Activated B cell treated with CpG ODN at 0.5 μM for 24 hours (primary cell): ENCODE results near the gene NUP98. TPM values are rescaled to one million over a fixed set of nuclear protein-coding genes. Genes with fewer than 3 reads are reported as not detected.

Experiments used
- ATAC-seq: fragments of 200-7000 bp; cut with Tn5 transposase; one replicate; pipeline ENCODE4 v1.10.0; 2021; ENCODE audit warnings: low read depth, mild to moderate bottlenecking, moderate library complexity
- CTCF ChIA-PET: fragments of 350-600 bp; sonication (Branson Sonifier 250); formaldehyde crosslinking; loops from one replicate; lab custom pipeline; 2021; ENCODE audit warnings: antibody characterized with exemption; lab: Charles Lee
- POLR2A ChIA-PET: fragments of 350-600 bp; sonication (Branson Sonifier 250); formaldehyde crosslinking; loops from one replicate; lab custom pipeline; 2021; ENCODE audit warnings: antibody characterized with exemption; lab: Charles Lee
- DNase-seq: peaks from one replicate; pipeline ENCODE4 v3.0.0; 2022
- H3K27ac Mint-ChIP-seq: one replicate; pipeline ENCODE4 v1.8.0; 2020; ENCODE audit warnings: mixed read lengths
- H3K27me3 Mint-ChIP-seq: one replicate; pipeline ENCODE4 v1.8.0; 2021; ENCODE audit warnings: mixed read lengths
- H3K36me3 Mint-ChIP-seq: one replicate; pipeline ENCODE4 v1.8.0; 2021; ENCODE audit warnings: low read depth, mixed read lengths
- H3K4me1 Mint-ChIP-seq: one replicate; pipeline ENCODE4 v1.8.0; 2021; ENCODE audit warnings: mixed read lengths
- H3K4me3 Mint-ChIP-seq: one replicate; pipeline ENCODE4 v1.8.0; 2020; ENCODE audit warnings: mild to moderate bottlenecking, mixed read lengths
- H3K9me3 Mint-ChIP-seq: one replicate; pipeline ENCODE4 v1.8.0; 2020; ENCODE audit warnings: mixed read lengths
- intact Hi-C: fragments of 100-400 bp; cut with micrococcal nuclease; formaldehyde crosslinking; loops from one replicate; pipeline ENCODE4 v1.15.1; 2024
- total RNA-seq: library from RNA; stranded (reverse); gene quantifications from 2 replicates; pipeline ENCODE4 v1.2.3, GENCODE V29; 2022
- TF ChIP-seq, protein P1 (sequence below): fragments of 200-600 bp; IDR thresholded peaks from one replicate; pipeline ENCODE4 v1.8.0; 2022; ENCODE audit warnings: antibody characterized with exemption, mild to moderate bottlenecking

NUP98 gene
- total RNA-seq, 1 donor from 2014 or later = 117 TPM

DNA sequence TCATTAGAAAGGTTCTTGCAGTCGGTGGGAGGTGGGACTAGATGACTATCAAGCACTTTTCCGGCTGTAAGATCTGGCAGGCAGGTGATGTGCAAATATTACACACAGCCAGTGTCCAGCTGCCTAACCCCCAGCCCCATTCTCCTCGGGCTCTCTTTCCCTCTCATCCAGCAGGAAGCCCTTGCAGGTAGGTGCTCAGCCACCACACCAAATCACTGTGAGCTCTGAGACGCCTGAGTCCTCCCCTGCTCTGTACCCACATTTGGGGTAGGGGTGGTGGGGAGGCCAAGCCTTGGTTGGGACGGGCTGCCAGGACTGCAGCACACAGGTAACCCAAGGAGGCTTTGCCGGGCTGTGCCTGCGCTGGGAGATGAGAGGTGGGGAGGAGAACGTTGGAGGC is 156.2 kb downstream of the NUP98 start:
- H3K27me3 Mint-ChIP-seq = peaks cover 55% of the 10 kb centered on the region
- CTCF ChIA-PET = no interaction called here
- no peak for DNase-seq
- ATAC-seq = no peak
- TF ChIP-seq, protein P1, sequence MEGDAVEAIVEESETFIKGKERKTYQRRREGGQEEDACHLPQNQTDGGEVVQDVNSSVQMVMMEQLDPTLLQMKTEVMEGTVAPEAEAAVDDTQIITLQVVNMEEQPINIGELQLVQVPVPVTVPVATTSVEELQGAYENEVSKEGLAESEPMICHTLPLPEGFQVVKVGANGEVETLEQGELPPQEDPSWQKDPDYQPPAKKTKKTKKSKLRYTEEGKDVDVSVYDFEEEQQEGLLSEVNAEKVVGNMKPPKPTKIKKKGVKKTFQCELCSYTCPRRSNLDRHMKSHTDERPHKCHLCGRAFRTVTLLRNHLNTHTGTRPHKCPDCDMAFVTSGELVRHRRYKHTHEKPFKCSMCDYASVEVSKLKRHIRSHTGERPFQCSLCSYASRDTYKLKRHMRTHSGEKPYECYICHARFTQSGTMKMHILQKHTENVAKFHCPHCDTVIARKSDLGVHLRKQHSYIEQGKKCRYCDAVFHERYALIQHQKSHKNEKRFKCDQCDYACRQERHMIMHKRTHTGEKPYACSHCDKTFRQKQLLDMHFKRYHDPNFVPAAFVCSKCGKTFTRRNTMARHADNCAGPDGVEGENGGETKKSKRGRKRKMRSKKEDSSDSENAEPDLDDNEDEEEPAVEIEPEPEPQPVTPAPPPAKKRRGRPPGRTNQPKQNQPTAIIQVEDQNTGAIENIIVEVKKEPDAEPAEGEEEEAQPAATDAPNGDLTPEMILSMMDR = no peak
- H3K4me3 Mint-ChIP-seq = peak overlapping the region; percentile 72
- POLR2A ChIA-PET = no interaction called here
- H3K27ac Mint-ChIP-seq = no peak overlapping the region
- H3K9me3 Mint-ChIP-seq = no peaks in the 10 kb centered on the region
- H3K4me1 Mint-ChIP-seq = peaks cover 9% of the 10 kb centered on the region
- no peaks in the 10 kb centered on the region for H3K36me3 Mint-ChIP-seq
- intact Hi-C loops = no loop called here

DNA sequence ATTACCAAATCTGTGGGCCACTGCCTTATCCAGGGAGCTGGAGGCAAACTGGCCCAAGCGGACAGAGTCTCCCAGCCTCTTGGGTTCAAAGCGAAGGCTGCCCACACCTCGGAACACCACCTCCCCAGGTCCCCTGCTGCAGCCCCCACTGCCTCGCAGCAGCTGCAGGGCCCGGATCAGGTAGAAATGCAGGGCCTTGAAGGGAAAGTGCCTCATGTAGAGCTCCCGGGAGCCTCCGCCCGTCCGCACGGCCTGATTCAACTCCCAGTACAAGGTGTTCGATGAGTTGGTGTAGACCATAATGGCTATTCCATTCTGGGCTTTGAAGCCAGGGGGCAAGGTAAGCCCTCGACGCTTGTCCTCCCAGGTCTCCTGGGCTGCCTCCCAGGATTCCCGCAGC is 157.5 kb downstream of the NUP98 start:
- ATAC-seq (no peak), DNase-seq (no peak)
- H3K4me1 Mint-ChIP-seq = peaks cover 9% of the 10 kb centered on the region
- ChIA-PET POLR2A (no interaction called here), CTCF (no interaction called here)
- H3K27ac Mint-ChIP-seq = no peak overlapping the region
- H3K36me3 Mint-ChIP-seq = no peaks in the 10 kb centered on the region
- TF ChIP-seq, protein P1 = no peak
- peaks cover 46% of the 10 kb centered on the region for H3K27me3 Mint-ChIP-seq
- no peaks in the 10 kb centered on the region for H3K9me3 Mint-ChIP-seq
- H3K4me3 Mint-ChIP-seq = no peak overlapping the region
- intact Hi-C loops = no loop called here

DNA sequence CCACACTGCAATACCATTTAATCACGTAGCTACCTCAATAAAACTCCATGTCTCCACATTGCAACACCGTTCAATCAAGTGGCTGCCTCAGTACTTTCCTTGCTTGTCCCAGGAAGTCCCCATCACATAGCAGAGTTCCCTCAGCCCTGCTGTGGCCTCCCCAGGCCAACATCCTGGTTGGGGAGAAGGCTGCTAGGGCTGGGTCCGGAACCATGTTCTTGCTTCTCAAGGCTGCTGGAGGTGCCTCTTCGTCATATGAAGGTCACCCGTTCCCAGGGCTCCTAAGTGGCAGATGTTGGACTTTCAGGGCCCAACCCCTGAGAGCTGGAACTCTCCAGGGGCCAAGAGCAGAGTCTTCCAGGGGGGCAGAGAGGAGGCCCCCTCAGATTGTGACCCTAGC is 158.8 kb downstream of the NUP98 start:
- ATAC-seq = no peak
- POLR2A ChIA-PET = no interaction called here

DNA sequence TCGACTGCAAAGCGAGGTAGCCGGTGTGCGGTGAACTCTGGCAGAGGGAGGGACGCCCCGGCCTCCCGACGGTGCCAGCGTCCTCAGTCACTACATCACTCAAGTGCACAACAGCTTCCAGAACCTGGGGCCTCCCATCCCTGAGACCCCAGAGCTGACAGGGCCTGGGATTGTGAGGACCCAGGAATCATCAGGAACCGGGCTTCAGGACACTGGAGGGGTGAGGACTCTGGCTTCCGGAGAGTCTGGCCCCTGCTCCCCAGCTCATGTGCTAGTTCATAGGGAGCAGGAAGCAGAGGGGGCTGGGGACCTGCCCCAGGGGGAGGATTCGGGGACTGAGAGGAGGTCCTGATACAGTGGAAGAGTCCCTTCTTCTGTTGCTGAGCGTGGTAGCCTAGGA is 160.2 kb downstream of the NUP98 start:
- intact Hi-C loops = no loop called here
- Mint-ChIP-seq H3K4me1 (peaks cover 4% of the 10 kb centered on the region), H3K27me3 (peaks cover 30% of the 10 kb centered on the region), H3K4me3 (no peak overlapping the region), H3K27ac (no peak overlapping the region), H3K9me3 (no peaks in the 10 kb centered on the region), H3K36me3 (no peaks in the 10 kb centered on the region)
- ChIA-PET POLR2A (no interaction called here), CTCF (no interaction called here)
- ATAC-seq = no peak
- TF ChIP-seq, protein P1 = no peak
- DNase-seq = no peak

More for the DNA sequence above, 158.8 kb downstream of the NUP98 start:
- H3K4me1 Mint-ChIP-seq = peaks cover 9% of the 10 kb centered on the region
- TF ChIP-seq, protein P1 = no peak
- CTCF ChIA-PET = no interaction called here
- no peaks in the 10 kb centered on the region for H3K36me3 Mint-ChIP-seq
- no peak for DNase-seq
- H3K27ac Mint-ChIP-seq = no peak overlapping the region
- peaks cover 35% of the 10 kb centered on the region for H3K27me3 Mint-ChIP-seq
- H3K9me3 Mint-ChIP-seq = no peaks in the 10 kb centered on the region
- no peak overlapping the region for H3K4me3 Mint-ChIP-seq
- intact Hi-C loops = no loop called here

DNA sequence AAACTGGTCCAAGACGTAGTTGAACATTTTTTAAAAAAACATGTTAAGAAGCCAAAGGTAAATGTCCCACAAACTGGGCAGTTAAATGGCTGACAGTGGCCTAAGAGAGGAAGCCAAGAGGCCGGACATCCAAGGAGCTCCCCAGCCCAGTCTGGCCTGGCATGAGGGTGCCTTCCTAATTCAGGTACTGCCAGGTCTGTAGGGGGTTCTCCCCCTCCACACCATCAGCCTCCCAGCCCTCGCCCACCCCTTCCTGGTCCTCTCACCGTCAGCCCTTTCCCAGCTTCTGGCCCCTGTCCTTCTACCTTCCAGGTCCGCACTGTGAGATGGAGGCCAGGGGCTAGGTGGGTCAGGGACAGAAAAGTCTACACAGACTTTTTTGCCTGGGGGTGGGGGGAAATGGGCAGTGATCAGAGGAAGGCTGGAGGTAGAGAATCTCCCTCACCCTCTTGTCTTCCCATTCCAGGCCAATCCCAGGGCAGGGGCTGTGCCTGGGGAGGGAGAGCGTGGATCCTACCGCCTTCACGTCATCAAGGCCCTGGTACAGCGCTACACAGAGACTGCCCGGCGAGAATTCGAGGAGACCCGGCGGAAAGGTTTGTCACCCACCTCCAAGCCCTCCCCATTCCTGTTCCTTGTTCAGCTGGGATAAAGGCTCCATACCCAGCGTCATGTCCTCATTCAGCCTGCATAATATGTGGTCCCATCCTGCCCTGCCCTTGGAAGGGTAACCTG is 161.5 kb downstream of the NUP98 start:
- H3K36me3 Mint-ChIP-seq = no peaks in the 10 kb centered on the region
- CTCF ChIA-PET = no interaction called here
- no peak overlapping the region for H3K4me3 Mint-ChIP-seq

More for the DNA sequence above, 161.5 kb downstream of the NUP98 start:
- Mint-ChIP-seq H3K4me1 (no peaks in the 10 kb centered on the region), H3K27ac (no peak overlapping the region), H3K9me3 (no peaks in the 10 kb centered on the region), H3K27me3 (peaks cover 22% of the 10 kb centered on the region)
- DNase-seq = no peak
- POLR2A ChIA-PET = no interaction called here
- TF ChIP-seq, protein P1 = no peak
- intact Hi-C loops = no loop called here
- no peak for ATAC-seq
